22Rv1 (cell line): ENCODE results near the gene LCN10.

Experiments
- H3K27ac ChIP-seq: fragments of 450-650 bp; 2 replicates; pipeline ENCODE4 v1.5.1; 2017
- CTCF ChIP-seq: fragments of 450-650 bp; IDR thresholded peaks from 2 replicates; pipeline ENCODE4 v1.5.1; 2017; ENCODE audit warnings: mild to moderate bottlenecking
- ZFX ChIP-seq: fragments of 450-650 bp; IDR thresholded peaks from 2 replicates; pipeline ENCODE4 v1.6.1; 2017; ENCODE audit warnings: antibody characterized with exemption, borderline replicate concordance

Gene LCN10

GRCh38 chr9:136776947-136777346 lies 34.2 kb upstream of the LCN10 start:
- TF ChIP-seq ZFX, result no peak
- TF ChIP-seq CTCF, result no peak
- H3K27ac ChIP-seq, result no peak overlapping the region

GRCh38 chr9:136775191-136775590 lies 32.5 kb upstream of the LCN10 start:
- H3K27ac ChIP-seq, result no peak overlapping the region
- TF ChIP-seq CTCF (no peak), ZFX (no peak)

GRCh38 chr9:136774416-136775045 lies 31.8 kb upstream of the LCN10 start:
- no peak for TF ChIP-seq CTCF
- no peak for TF ChIP-seq ZFX
- H3K27ac ChIP-seq, result no peak overlapping the region

- TF ChIP-seq CTCF (no peak), ZFX (no peak)
- H3K27ac ChIP-seq, result no peak overlapping the region
These were observed 30.8 kb upstream of the LCN10 start for GRCh38 chr9:136773386-136774044.

GRCh38 chr9:136771907-136772415 lies 29.2 kb upstream of the LCN10 start:
- no peak overlapping the region for H3K27ac ChIP-seq
- TF ChIP-seq ZFX (no peak), CTCF (no peak)

GRCh38 chr9:136769710-136770191 lies 27.0 kb upstream of the LCN10 start:
- TF ChIP-seq ZFX (no peak), CTCF (peak; percentile 49)

More at GRCh38 chr9:136769710-136770191, 27.0 kb upstream of the LCN10 start:
- no peak overlapping the region for H3K27ac ChIP-seq
